SK-N-SH treated with all-trans-retinoic acid at 6 μM for 48 hours (cell line): ENCODE results near the gene FAM181A.

Experiments
- PATZ1 ChIP-seq: fragments of 250-450 bp; sonication (Bioruptor Pico); IDR thresholded peaks from 2 replicates; pipeline ENCODE4 v1.8.0; 2020; ENCODE audit warnings: mild to moderate bottlenecking, moderate library complexity, borderline replicate concordance
- RARB ChIP-seq: fragments of 250-450 bp; sonication (Bioruptor Pico); IDR thresholded peaks from 2 replicates; pipeline ENCODE4 v1.8.0; 2021; ENCODE audit warnings: mild to moderate bottlenecking, moderate library complexity
- SNAI2 ChIP-seq: fragments of 250-450 bp; sonication (Bioruptor Pico); IDR thresholded peaks from 2 replicates; pipeline ENCODE4 v1.5.0; 2020; ENCODE audit warnings: mild to moderate bottlenecking, moderate library complexity
- TCF4 ChIP-seq: fragments of 250-450 bp; sonication (Bioruptor Pico); IDR thresholded peaks from 2 replicates; pipeline ENCODE4 v1.8.0; 2021; ENCODE audit warnings: mild to moderate bottlenecking, moderate library complexity, borderline replicate concordance
- ZC3H10 ChIP-seq: fragments of 250-450 bp; sonication (Bioruptor Pico); IDR thresholded peaks from 2 replicates; pipeline ENCODE4 v1.5.1; 2021; ENCODE audit warnings: mild to moderate bottlenecking, moderate library complexity
- ZFP3 ChIP-seq: fragments of 250-450 bp; sonication (Bioruptor Pico); IDR thresholded peaks from 2 replicates; pipeline ENCODE4 v1.5.0; 2020; ENCODE audit warnings: mild to moderate bottlenecking, moderate library complexity
- ZFP30 ChIP-seq: fragments of 450-650 bp; formaldehyde crosslinking; IDR thresholded peaks from 2 replicates; pipeline ENCODE4 v1.5.0; 2022; ENCODE audit warnings: mild to moderate bottlenecking, moderate library complexity
- ZNF70 ChIP-seq: fragments of 450-650 bp; formaldehyde crosslinking; IDR thresholded peaks from 2 replicates; pipeline ENCODE4 v1.5.0; 2020; ENCODE audit warnings: mild to moderate bottlenecking, moderate library complexity
- ZNF8 ChIP-seq: fragments of 450-650 bp; formaldehyde crosslinking; IDR thresholded peaks from 2 replicates; pipeline ENCODE4 v1.5.0; 2020; ENCODE audit warnings: mild to moderate bottlenecking, moderate library complexity

- TF ChIP-seq ZC3H10 (CRISPR knock-in tag) (no peak), ZNF8 (CRISPR knock-in tag) (no peak), ZFP30 (CRISPR knock-in tag) (no peak), ZFP3 (CRISPR knock-in tag) (no peak), RARB (CRISPR knock-in tag) (no peak), TCF4 (no peak), PATZ1 (no peak), ZNF70 (CRISPR knock-in tag) (no peak), SNAI2 (CRISPR knock-in tag) (no peak)
Observed at GRCh38 chr14:93878212-93878611, 48.9 kb upstream of the FAM181A start.
